GM08714 (cell line): Measurements from ENCODE around the gene CNTFR.

Experiments
- H3K4me3 ChIP-seq: fragments of 200-500 bp; sonication (Bioruptor generic); 2 replicates; pipeline ENCODE4 v1.5.1; 2014; ENCODE audit warnings: mild to moderate bottlenecking, low read length, inconsistent platforms
- ZNF274 ChIP-seq: IDR thresholded peaks from 2 replicates; pipeline ENCODE4 v1.6.1; 2012; ENCODE audit warnings: mild to moderate bottlenecking, low read depth, low read length

The CNTFR gene

DNA sequence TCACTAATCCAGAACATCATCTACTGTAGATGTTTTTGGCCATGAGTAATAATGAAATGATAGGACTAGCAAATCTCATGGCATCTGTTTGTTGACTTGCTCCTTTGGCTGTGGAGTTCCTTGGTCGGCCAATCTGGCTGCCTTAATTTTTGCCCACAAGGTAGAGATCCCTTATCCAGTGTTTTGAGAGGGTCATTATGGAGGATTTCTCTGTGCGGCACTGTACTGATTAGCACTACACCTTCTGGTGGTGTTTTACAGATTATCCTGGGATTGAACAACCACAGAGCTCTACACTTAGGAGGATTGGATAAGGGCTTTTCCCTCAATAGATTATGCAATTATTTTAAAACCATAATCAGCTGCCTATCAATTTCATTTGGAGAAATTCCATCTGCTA is 63.5 kb downstream of the CNTFR start:
- H3K4me3 ChIP-seq, result no peak overlapping the region
- no peak for TF ChIP-seq ZNF274

DNA sequence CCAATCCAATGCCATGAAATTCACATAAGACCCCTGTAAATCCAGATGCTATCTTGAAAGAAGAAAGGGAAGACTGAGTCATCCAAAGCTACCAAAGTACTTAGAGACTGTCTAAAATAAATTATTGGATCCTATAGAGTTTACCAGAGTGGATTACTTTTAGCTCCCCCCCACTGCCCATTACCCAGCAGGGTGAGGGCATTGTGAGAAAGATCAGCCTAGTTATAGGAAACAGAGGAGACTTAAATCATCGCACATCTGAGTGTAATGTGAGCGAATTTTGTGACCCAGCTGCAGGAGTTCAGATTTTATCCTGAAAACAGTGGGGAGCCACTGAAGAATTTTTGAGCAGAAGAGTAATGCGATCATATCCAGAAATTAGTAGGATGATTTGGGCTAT is 65.2 kb downstream of the CNTFR start:
- H3K4me3 ChIP-seq, result no peak overlapping the region
- TF ChIP-seq ZNF274, result no peak

DNA sequence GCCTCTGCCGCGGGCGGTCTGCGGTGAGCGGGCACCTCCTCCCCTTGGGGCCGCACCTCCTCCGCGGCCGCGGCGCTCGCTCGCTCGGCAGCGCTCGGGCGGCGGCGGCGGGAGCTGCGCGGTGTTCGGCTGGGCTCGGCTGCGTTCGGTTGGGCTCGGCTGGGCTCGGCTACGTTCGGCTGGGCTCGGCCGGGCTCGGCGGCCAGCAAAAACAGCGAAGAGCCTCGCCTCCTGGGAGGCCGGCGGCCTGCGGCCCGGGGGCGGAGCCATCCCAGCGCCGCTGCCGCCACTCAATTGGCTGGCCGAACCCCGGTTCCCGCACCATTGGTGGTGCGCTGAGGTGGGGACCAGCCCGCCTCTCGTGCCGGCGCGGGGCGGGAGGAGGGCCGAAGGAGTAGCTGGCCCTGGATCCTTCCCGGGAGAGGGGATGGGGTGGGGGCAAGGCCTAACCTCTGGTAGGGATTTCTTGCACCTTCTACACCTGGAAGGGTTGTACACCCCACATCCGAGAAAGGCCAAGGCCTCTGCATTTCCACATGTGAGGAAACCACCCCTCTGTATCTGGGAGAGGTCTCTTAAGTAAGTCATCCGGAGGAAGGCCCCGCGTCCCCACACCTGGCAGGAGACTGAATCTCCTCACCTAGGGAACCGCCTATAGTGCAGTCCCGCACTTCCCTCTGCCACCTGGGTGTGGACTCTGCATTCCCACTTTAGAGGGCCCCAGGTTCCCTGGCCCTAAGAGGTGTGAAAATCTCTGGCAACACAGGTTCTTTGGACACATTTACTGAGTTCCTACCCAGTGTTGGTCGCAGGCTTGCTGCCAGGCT is 66.3 kb downstream of the CNTFR start, which contains the start of gene ENHO:
Gene ENHO (minus strand): TSS at position 20 of the 827 bp plus-strand sequence. CDS start 1,295 bp downstream, outside the sequence.
- H3K4me3 ChIP-seq, result no peak within 1 kb of the TSS
- TF ChIP-seq ZNF274, result no peak

DNA sequence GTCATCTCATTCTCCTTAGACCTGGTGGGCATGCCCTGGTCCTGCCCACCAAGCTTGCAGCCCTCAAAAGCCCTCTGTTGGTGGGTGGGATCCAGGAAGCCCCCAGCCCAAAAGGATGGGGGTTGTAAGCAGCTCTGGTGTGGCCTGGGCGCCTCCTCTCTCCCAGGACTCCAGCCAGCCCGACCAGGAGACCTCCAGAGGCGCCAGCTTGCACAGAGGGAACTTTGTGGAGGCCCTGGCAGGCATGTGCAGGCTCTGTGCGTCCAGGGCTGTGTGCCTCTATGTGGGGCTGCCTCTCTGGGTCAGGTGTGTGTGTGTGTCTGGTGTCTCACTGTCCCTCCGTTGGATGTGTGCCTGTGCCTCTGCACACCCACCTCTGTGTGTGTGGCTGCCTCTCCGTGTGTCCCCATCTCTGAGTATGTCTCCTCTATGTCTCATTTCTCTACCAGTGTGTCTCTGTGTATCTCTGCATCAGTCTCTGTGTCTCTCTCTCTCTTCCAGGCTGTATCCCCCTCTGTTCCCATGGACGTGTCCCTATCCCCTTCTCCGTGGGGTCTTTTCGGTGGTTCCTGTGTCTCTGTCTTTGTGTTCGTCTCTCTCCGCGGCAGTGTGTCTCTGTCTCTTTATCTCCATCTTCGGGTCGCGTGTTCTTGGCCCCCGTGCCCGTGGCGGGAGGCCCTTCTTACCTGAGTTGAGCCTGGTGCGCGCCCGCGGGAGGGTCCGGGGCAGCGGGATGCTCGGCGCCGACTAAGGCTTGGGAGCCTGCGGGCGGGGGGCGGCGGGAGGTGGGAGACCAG is 67.2 kb downstream of the CNTFR start:
- H3K4me3 ChIP-seq, result no peak overlapping the region
- no peak for TF ChIP-seq ZNF274

DNA sequence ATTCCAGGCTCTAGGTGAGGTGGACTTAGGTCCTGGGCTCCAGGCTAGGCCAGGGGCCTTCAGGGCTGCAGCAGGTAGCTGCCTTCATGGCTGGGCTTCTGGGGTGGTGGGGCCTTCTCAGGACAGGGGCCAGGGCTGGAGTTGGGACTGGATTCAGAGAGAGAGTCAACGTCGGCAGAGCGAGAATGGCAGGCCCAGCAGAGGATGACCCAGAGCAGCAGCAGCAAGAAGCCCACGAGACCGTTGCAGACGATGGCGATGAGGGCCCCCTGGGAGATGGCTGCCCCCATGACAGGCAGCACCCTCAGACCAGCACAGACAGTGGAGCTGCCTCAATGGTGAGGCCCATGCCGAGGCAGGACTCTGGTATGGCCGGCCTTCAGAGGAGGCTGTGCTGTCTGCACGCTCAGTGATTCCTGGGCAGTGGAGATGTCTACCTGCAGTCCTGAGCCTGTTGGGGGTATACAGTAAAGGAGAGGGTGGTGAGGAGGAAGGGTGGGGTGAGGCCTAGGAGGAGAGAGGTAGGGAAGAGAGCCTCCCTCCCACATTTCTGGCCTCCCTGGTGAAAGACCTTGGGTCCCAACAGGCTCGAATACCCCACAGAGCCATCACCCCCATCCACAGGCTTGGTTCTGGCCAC is 68.0 kb downstream of the CNTFR start:
- TF ChIP-seq ZNF274, result no peak
- no peak overlapping the region for H3K4me3 ChIP-seq

DNA sequence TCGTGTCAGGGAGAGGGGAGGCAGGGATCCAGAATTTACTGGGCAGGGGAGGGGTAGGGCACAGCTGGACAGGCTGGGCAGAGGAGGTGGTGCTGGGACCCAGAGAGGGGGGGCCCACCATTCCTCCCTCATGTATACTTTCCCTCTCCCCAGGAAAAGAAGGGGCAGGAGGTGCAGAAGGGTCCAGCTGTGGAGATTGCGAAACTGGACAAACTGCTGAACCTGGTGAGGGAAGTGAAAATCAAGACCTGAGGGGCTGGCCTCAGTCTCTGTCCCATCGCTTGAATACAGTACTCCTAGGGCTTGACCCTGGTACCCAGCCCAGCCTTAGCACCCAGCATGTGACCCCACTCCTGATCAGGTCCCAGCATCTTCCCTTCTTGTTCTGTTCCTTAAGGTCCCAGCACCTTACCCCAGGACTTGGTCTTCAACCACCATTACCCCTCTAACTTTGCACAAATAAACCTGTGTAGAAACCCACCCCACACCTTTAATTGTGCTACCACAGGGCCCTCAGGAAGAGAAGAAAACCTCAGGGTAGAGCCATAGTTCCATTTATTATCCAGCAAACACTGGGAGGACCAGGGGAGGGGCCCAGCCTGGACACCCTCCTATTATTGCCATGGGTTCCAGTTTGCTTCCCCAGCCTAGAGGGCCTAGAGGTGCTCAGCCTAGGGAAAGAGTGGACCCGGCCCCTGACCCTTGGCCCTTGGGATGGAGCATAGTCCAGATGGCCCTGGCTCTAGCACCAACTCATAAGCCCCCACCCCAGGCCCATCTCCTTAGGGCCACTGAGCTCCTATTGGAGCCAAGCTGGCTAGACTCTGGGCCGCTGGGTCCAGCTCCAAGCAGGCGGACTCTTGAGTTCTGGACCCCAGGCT is 68.8 kb downstream of the CNTFR start:
- no peak for TF ChIP-seq ZNF274
- H3K4me3 ChIP-seq, result no peak overlapping the region

DNA sequence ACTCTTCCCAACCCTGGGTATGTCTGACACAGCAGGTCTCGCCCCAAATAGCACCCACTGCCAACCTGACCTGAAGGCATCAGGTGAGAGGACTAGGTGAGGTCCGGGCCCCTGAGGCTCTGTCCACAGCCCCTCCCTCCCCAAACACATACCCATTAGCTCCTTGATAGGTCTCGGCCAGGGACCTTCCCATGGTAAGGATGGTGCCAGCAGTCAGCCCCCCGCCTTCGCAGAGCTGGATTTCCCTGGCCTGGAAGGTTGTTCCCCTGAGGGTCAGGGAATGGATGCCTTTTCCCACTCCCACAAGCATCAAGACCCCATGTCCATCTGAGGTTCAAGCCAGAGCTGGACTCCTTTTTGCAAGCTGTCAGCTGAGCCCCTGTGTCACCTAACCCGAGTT is 69.4 kb downstream of the CNTFR start:
- no peak overlapping the region for H3K4me3 ChIP-seq

DNA sequence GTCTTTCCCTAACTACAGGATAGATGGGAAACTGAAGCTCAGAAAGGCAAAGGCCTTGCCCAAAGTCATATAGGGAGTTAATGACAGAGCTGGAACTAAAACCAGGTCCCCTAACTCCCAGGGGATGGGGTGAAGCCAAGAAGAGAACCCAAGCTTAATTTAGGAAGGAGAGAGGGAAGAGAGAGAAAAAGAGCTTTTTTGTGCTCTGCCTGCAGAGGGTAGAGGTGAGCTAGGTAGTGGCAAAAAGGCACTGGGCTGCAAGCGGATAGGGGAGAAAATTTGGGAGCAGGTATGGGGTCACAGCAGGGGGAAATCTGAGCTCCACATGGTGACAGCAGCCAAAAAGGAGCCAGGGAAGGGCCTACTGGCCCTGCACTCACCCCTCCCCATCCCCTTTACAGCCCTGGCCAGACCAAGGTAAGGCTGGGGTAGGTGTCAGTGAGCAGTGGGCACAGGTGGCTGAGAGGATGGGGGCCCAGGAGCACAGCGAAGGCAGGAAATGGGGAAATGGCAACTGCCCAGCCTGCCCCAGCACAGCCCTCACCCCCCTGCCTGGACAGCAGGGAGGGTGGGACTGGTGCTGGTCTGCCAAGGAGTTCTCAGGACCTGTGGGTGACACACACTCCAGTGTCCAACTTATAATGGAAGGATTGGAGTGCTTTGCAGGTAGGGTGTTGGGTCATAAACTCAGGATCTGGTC is 70.1 kb downstream of the CNTFR start:
- no peak for TF ChIP-seq ZNF274
- H3K4me3 ChIP-seq, result no peak overlapping the region

More for the DNA sequence above, 69.4 kb downstream of the CNTFR start:
- TF ChIP-seq ZNF274, result no peak

DNA sequence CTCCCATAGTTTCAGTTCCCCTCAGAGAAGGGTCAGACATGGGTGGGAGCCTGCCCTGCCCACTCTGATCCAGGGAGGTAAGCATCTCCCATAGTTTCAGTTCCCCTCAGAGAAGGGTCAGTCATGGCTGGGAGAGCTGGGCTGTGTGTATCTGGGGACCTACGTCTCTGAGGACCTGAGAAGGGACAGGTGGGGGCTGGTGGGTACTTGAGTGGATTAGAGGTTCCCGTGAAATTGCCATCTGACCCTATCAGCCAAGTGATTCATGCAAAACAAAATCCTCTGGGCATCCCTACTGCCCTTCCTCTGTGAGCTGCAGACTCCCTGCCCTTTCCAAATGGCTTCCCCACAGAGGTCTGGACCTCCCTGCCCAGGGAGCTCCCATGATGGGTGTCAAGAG is 70.6 kb downstream of the CNTFR start:
- H3K4me3 ChIP-seq, result no peak overlapping the region
- TF ChIP-seq ZNF274, result no peak

DNA sequence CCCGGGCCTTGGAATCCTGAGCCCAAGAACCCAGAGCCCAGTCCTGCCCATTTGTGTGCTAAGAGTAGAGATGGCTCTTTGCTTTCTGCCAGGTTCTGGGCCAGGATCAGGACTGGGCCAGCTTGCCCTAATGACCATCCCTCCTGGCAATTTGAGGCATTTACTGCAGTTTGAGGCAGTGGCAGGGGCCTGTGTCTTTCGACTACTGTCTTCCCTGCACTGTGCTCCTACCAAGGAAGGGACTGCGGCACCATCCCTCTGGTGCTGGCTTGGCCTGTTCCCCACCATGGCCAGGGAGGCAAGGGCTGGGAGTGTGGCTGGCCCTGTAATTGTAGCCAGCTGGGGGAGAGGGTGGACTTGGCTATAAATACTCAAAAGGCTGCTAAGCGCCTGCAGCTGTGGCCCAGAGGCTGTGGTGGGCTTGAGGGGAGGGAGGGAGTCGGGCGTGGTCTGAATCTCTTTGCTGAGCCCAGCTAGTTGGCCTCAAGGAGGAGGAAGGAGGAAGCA is 71.4 kb downstream of the CNTFR start:
- TF ChIP-seq ZNF274, result no peak
- no peak overlapping the region for H3K4me3 ChIP-seq

DNA sequence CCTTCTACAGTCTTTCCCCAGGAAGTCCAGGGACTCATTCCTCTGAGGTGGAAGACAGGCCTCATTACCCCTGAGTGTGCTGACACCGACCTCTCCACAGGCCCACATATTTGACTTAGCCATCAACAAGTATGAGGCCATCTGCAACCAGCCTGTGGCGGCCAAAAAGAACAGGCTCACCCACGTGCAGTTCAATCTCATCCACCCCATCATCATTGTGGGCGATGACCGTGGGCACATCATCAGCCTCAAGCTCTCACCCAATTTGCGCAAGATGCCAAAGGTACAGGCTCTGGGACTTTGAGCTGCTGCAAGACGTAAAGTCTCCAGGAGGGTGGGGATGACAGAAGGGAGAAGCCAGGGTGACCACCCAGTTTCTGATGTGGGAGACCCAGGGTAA is 72.3 kb downstream of the CNTFR start:
- TF ChIP-seq ZNF274, result no peak

DNA sequence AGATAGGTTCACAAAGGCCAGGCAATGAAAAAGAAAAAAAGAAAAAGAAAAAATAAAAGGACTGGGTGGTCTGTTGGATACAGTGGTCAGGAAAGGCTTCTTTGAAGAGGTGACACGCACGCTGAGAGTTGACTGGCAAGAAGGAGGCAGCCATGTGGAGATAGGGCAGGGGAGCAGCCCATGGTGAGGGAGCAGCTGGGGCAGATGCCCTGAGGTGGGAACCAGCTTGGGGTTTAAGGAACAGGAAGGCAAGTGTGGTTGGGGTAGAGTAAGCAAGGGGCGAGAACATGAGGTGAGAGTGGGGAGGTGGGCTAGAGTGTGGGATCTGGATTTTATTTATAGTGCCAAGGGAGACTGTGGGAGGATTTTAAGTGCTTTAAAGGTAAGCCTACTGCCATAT is 73.6 kb downstream of the CNTFR start:
- TF ChIP-seq ZNF274, result no peak
- no peak overlapping the region for H3K4me3 ChIP-seq

More for the DNA sequence above, 72.3 kb downstream of the CNTFR start:
- H3K4me3 ChIP-seq, result no peak overlapping the region

DNA sequence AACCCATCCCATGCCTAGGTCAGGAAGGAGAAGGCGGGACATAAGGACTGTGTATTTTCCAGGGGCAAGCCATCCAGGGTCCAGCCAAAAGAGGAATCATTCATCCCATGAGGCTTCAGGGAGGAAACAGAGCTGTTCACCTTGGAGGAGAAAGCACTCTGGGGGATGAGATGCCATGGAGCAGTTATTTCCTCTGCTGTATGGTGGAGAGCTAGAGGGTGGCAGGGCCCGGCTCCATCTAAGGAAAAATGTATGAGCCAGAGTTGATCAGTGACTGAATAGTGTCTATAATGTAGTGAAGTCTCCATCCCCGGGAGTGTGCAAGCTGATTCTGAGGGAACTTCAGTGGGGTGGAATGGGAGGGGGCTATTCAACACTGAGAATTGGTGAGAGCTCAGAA is 74.7 kb downstream of the CNTFR start:
- no peak overlapping the region for H3K4me3 ChIP-seq
- no peak for TF ChIP-seq ZNF274
